GM18861 (cell line): ENCODE results near the gene PARVA.

Source experiments
- ATAC-seq: cut with Tn5 transposase; IDR thresholded peaks from one replicate; pipeline ENCODE4 v1.9.1; 2021; ENCODE audit not compliant: unreplicated experiment

The PARVA gene

GRCh38 chr11:12455938-12456337 lies 78.6 kb downstream of the PARVA start:
- no peak for ATAC-seq

- no peak for ATAC-seq
Observed at GRCh38 chr11:12456651-12457579, 79.5 kb downstream of the PARVA start.

GRCh38 chr11:12458042-12458441 lies 80.7 kb downstream of the PARVA start:
- ATAC-seq = no peak

DNA sequence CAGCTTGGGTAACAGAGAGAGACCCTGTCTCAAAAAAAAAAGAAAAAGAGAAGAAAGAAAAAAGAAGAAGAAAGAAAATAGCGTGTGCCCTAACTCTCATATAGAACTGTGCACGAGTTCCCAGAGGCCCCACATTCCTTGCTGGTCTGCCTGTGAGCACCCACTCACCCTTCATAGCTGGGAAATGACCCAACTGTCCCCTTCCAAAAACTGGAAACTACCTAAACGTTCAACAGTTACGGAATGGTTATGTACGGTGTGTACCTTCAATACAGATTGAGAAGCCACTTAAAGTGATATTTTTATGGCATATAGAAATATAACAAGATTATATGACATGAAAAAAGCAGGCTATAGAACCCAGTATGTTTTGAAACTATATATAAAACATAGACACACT lies 82.0 kb downstream of the PARVA start:
- no peak for ATAC-seq

DNA sequence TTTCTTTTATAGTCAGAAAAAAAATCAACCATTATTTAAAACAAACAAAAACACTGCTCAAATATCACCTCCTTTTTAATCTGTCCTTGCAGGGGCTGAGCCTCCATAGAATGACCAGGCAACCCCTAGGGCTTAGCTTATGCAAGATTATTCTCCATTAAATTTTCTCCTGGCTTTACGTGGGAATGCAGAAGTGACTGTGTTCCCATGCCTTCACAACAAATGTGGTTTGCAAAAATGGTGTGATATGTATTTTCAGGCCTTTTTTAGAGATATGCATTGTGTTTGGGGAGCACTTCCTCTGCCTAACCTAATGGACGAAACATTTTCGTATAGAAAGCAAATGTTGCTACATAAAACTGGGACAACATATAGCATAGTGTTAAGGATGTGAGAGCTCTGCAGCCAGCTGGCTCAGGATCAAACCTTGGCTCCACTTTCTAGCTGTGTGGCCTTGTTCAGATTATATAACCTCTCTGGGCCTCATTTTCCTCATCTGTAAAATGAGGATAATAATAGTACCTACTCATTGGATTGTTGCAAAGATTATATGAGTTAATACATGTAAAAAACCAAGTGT lies 82.6 kb downstream of the PARVA start:
- no peak for ATAC-seq

- ATAC-seq = no peak
Observed at GRCh38 chr11:12460466-12460865, 83.1 kb downstream of the PARVA start.

GRCh38 chr11:12461516-12461915 lies 84.1 kb downstream of the PARVA start:
- ATAC-seq = no peak

GRCh38 chr11:12464303-12464702 lies 86.9 kb downstream of the PARVA start:
- no peak for ATAC-seq

DNA sequence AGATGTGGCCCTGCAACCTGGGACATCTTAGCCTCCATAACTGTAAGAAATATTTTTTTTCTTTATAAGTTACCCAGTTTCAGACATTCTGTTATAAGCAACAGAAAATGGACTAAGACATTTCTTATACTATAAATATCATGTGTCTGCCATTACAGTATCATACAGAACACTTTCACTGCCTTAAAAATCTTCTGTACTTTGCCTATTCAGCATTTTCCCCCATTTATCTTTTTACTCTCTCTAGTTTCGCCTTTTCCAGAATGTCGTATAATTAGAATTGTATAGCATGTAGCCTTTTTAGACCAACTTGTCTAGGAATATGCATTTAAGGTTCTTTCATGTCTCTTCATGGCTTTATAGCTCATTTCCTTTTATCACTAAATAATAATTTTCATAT lies 88.0 kb downstream of the PARVA start:
- no peak for ATAC-seq

- no peak for ATAC-seq
Observed at GRCh38 chr11:12467610-12468009, 90.2 kb downstream of the PARVA start.

GRCh38 chr11:12469451-12469850 lies 92.1 kb downstream of the PARVA start:
- no peak for ATAC-seq

GRCh38 chr11:12470236-12470635 lies 92.9 kb downstream of the PARVA start:
- no peak for ATAC-seq

GRCh38 chr11:12472401-12473005 lies 95.1 kb downstream of the PARVA start:
- no peak for ATAC-seq

DNA sequence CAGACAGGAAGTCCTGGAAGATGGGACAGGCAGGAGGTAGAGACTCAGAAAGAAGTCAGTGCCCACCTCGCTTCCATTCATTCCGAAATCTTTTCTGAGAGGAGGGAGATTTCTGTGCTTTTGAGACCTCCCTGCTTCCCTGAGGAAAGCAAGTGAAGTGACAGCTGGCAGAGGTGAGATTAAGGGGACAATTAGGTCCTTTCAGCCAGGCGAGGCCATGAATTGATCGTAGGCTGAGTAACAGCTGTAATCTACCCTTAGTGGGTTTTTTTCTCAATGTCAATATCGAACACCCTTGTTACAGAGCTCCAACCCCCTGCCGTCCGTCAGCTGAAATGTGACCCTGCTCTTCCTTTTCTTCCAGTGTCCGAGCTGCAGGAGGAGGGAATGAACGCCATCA lies 96.0 kb downstream of the PARVA start:
- no peak for ATAC-seq

DNA sequence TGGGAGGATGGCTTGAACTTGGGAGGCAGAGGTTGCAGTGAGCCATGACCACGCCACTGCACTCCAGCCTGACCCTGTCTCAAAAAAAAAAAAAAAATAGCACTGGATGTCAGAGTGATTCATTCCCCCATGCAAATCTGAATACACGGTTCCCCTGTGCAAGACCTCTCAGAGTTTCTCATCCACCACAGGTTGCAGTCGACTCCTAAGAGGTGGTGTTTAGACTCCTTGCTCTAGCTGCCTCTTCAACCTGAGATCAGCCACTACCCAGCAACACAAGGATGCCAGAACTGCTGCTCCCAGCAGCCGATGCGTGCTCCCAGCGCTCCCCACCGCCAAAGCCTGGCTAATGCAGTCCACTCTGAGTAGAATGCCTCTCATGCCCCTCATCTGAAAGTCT lies 97.5 kb downstream of the PARVA start:
- ATAC-seq = no peak

- no peak for ATAC-seq
Observed at GRCh38 chr11:12478743-12479142, 101.4 kb downstream of the PARVA start.

- ATAC-seq = no peak
Observed at GRCh38 chr11:12480401-12480800, 103.0 kb downstream of the PARVA start.

GRCh38 chr11:12482839-12483238 lies 105.5 kb downstream of the PARVA start:
- no peak for ATAC-seq

DNA sequence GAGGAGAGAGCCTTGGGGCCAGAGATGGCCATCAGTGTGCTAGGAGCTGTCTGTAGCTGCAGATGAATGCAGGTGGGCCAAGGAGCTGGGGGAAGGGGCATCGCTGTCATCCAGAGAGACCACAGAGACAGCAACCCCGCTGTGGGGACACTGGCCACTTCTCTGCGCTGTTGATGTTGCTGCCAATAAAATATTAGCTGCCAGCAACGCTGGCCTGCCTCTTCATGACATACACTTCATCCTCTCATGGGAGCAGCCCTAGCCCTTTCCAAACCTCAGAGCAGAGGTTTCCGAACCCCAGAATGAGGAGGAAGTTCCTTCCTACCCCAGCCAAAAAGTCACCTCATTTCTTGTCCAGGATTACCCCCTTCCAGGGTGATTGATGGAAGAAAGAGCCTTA lies 106.2 kb downstream of the PARVA start:
- ATAC-seq = no peak

DNA sequence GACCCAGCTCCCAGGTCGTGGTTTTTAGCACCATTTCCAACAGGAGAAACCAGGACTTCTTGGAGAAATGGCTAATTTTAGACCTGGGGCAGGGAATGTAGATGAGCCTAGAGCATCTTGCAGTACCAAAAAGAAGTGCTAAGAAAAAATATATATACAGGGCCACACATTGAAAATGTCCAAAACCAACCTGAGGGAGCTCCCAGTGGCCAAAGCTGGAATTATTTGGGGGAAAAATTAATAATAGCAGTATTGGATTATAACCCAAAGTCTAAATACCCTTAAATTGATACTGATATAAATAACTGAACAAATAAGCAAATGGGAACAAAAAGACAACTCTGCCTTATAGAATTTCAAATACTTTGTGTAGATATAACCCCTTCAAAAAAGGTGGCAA lies 108.0 kb downstream of the PARVA start:
- ATAC-seq = no peak

DNA sequence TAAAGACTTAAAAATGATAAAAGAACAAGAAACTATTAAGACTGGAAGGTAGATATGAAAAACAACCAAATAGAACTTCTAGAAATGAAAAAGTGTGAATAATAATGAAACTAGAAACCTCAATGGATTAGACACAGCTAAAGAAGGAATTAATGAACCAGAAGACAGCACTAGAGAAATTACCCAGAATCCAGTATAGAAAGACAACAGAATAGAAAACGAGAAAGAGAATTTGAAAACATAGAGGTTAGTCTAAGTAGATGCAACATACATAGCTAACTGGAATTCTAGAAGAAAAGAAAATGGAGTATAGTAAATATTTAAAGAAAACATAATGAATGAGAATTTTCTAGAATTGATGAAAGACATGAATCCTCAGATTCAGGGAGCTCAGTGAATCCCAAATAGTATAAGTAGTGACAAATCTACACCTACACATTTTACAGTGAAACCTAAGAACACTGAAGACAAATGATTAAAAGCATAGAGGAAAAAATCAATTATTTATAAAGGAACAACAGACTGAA lies 111.9 kb downstream of the PARVA start:
- no peak for ATAC-seq

GRCh38 chr11:12494699-12495098 lies 117.3 kb downstream of the PARVA start:
- no peak for ATAC-seq
